SK-N-SH treated with all-trans-retinoic acid at 6 μM for 48 hours (cell line): ENCODE measurements around the gene HPS4.

Experiments
- ATAC-seq: fragments of 200-7000 bp; cut with Tn5 transposase; 3 replicates; pipeline ENCODE4 v1.9.1; 2020; ENCODE audit warnings: mild to moderate bottlenecking, moderate library complexity
- ARNTL ChIP-seq: fragments of 450-650 bp; formaldehyde crosslinking; IDR thresholded peaks from 2 replicates; pipeline ENCODE4 v1.5.0; 2020; ENCODE audit warnings: low read depth, mild to moderate bottlenecking, moderate library complexity, borderline replicate concordance
- BACH2 ChIP-seq: fragments of 250-450 bp; sonication (Bioruptor Pico); IDR thresholded peaks from 2 replicates; pipeline ENCODE4 v1.9.0; 2021; ENCODE audit warnings: mild to moderate bottlenecking, borderline replicate concordance
- CSDC2 ChIP-seq: fragments of 250-450 bp; sonication (Bioruptor Pico); IDR thresholded peaks from 2 replicates; pipeline ENCODE4 v1.5.0; 2020; ENCODE audit warnings: mild to moderate bottlenecking, moderate library complexity
- ESRRG ChIP-seq: fragments of 250-450 bp; sonication (Bioruptor Pico); IDR thresholded peaks from 2 replicates; pipeline ENCODE4 v1.6.1; 2021; ENCODE audit warnings: mild to moderate bottlenecking
- GLIS3 ChIP-seq: fragments of 250-450 bp; sonication (Bioruptor Pico); IDR thresholded peaks from 2 replicates; pipeline ENCODE4 v1.5.0; 2020; ENCODE audit warnings: mild to moderate bottlenecking, moderate library complexity
- ISL1 ChIP-seq: fragments of 250-450 bp; sonication (Bioruptor Pico); IDR thresholded peaks from 2 replicates; pipeline ENCODE4 v2.1.2; 2022; ENCODE audit warnings: mild to moderate bottlenecking, moderate library complexity
- OSR1 ChIP-seq: fragments of 250-450 bp; sonication (Bioruptor Pico); IDR thresholded peaks from 2 replicates; pipeline ENCODE4 v1.8.0; 2022; ENCODE audit warnings: moderate library complexity, mild to moderate bottlenecking, inconsistent platforms
- PPARA ChIP-seq: fragments of 250-450 bp; sonication (Bioruptor Pico); IDR thresholded peaks from 2 replicates; pipeline ENCODE4 v1.5.0; 2020; ENCODE audit warnings: mild to moderate bottlenecking, borderline replicate concordance
- RARB ChIP-seq: fragments of 250-450 bp; sonication (Bioruptor Pico); IDR thresholded peaks from 2 replicates; pipeline ENCODE4 v1.8.0; 2021; ENCODE audit warnings: mild to moderate bottlenecking, moderate library complexity
- SNAI2 ChIP-seq: fragments of 250-450 bp; sonication (Bioruptor Pico); IDR thresholded peaks from 2 replicates; pipeline ENCODE4 v1.5.0; 2020; ENCODE audit warnings: mild to moderate bottlenecking, moderate library complexity
- TCF4 ChIP-seq: fragments of 250-450 bp; sonication (Bioruptor Pico); IDR thresholded peaks from 2 replicates; pipeline ENCODE4 v1.8.0; 2021; ENCODE audit warnings: mild to moderate bottlenecking, moderate library complexity, borderline replicate concordance
- TOX ChIP-seq: fragments of 250-450 bp; sonication (Bioruptor Pico); IDR thresholded peaks from 2 replicates; pipeline ENCODE4 v1.8.0; 2021; ENCODE audit warnings: mild to moderate bottlenecking, moderate library complexity, borderline replicate concordance
- ZC3H10 ChIP-seq: fragments of 250-450 bp; sonication (Bioruptor Pico); IDR thresholded peaks from 2 replicates; pipeline ENCODE4 v1.5.1; 2021; ENCODE audit warnings: mild to moderate bottlenecking, moderate library complexity
- ZFP3 ChIP-seq: fragments of 250-450 bp; sonication (Bioruptor Pico); IDR thresholded peaks from 2 replicates; pipeline ENCODE4 v1.5.0; 2020; ENCODE audit warnings: mild to moderate bottlenecking, moderate library complexity
- ZFP30 ChIP-seq: fragments of 450-650 bp; formaldehyde crosslinking; IDR thresholded peaks from 2 replicates; pipeline ENCODE4 v1.5.0; 2022; ENCODE audit warnings: mild to moderate bottlenecking, moderate library complexity
- ZNF565 ChIP-seq: fragments of 450-650 bp; formaldehyde crosslinking; conservative IDR thresholded peaks from 2 replicates; pipeline ENCODE4 v1.5.0; 2020; ENCODE audit warnings: low read depth, mild to moderate bottlenecking, moderate library complexity
- ZNF70 ChIP-seq: fragments of 450-650 bp; formaldehyde crosslinking; IDR thresholded peaks from 2 replicates; pipeline ENCODE4 v1.5.0; 2020; ENCODE audit warnings: mild to moderate bottlenecking, moderate library complexity
- ZNF8 ChIP-seq: fragments of 450-650 bp; formaldehyde crosslinking; IDR thresholded peaks from 2 replicates; pipeline ENCODE4 v1.5.0; 2020; ENCODE audit warnings: mild to moderate bottlenecking, moderate library complexity
- TF ChIP-seq, protein P1 (sequence below): fragments of 250-450 bp; sonication (Bioruptor Pico); IDR thresholded peaks from 2 replicates; pipeline ENCODE4 v1.5.1; 2021; ENCODE audit warnings: mild to moderate bottlenecking, moderate library complexity
- TF ChIP-seq, protein P2 (sequence below): fragments of 250-450 bp; sonication (Bioruptor Pico); IDR thresholded peaks from 2 replicates; pipeline ENCODE4 v1.8.0; 2021; ENCODE audit warnings: low read depth, mild to moderate bottlenecking, moderate library complexity, borderline replicate concordance
- TF ChIP-seq, protein P3 (sequence below): fragments of 250-450 bp; sonication (Bioruptor Pico); IDR thresholded peaks from 2 replicates; pipeline ENCODE4 v1.5.0; 2020; ENCODE audit warnings: mild to moderate bottlenecking, moderate library complexity
- TF ChIP-seq, protein P4 (sequence below): fragments of 250-450 bp; sonication (Bioruptor Pico); IDR thresholded peaks from 2 replicates; pipeline ENCODE4 v1.8.0; 2020; ENCODE audit warnings: mild to moderate bottlenecking, moderate library complexity, borderline replicate concordance
- TF ChIP-seq, protein P5 (sequence below): fragments of 250-450 bp; sonication (Bioruptor Pico); IDR thresholded peaks from 2 replicates; pipeline ENCODE4 v1.5.1; 2020; ENCODE audit warnings: low read depth, mild to moderate bottlenecking, moderate library complexity

HPS4 gene

DNA sequence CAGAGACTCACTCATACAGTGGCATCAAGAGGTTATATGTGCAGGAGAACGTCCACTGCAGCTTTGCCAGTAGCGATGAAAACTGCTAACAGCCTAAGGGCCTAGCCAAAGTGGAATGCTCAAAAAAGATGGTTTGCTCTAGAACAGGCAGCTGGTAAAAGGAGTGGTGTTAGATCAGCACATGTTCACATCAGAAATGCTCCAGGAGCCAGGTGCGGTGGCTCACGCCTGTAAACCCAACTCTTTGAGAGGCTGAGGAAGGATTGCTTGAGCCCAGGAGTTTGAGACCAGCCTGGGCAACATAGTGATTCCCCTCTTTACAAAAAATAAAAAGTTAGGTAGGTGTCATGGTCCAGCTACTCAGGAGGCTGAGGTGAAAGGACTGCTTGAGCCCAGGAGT is 39.0 kb upstream of the HPS4 start:
- no peak for TF ChIP-seq ZNF8 (CRISPR knock-in tag)
- TF ChIP-seq, protein P1, sequence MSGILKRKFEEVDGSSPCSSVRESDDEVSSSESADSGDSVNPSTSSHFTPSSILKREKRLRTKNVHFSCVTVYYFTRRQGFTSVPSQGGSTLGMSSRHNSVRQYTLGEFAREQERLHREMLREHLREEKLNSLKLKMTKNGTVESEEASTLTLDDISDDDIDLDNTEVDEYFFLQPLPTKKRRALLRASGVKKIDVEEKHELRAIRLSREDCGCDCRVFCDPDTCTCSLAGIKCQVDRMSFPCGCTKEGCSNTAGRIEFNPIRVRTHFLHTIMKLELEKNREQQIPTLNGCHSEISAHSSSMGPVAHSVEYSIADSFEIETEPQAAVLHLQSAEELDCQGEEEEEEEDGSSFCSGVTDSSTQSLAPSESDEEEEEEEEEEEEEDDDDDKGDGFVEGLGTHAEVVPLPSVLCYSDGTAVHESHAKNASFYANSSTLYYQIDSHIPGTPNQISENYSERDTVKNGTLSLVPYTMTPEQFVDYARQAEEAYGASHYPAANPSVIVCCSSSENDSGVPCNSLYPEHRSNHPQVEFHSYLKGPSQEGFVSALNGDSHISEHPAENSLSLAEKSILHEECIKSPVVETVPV (CRISPR knock-in tag) = no peak
- no peak for ATAC-seq

DNA sequence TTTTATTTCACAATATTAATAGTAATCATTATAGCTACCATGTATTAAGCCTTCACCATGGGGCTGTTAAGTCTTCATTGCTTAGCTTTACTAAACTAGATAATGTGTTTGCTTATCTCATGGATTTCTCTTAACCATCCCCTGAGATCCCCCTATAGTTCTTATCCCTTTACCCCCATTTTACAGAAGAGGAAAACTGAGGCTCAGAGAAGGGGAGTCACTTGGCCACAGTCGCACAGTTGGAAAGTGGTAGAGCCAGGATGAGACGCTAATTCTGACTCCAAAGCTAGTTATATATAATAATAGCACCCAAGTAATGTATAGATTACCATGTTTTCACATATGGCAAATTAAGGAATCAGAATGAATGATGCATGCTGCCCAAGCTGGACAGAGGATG is 38.4 kb upstream of the HPS4 start:
- TF ChIP-seq ZFP30 (no peak), ISL1 (CRISPR knock-in tag) (no peak), ESRRG (CRISPR knock-in tag) (no peak), TCF4 (CRISPR knock-in tag) (no peak), ZNF70 (CRISPR knock-in tag) (no peak), OSR1 (CRISPR knock-in tag) (no peak), ARNTL (CRISPR knock-in tag) (no peak), SNAI2 (CRISPR knock-in tag) (no peak), ZNF565 (CRISPR knock-in tag) (no peak), RARB (CRISPR knock-in tag) (no peak), PPARA (CRISPR knock-in tag) (no peak), ZNF8 (CRISPR knock-in tag) (no peak), BACH2 (CRISPR knock-in tag) (no peak), ZC3H10 (CRISPR knock-in tag) (no peak), GLIS3 (no peak), ZFP3 (CRISPR knock-in tag) (no peak), CSDC2 (no peak)
- TF ChIP-seq, protein P2, sequence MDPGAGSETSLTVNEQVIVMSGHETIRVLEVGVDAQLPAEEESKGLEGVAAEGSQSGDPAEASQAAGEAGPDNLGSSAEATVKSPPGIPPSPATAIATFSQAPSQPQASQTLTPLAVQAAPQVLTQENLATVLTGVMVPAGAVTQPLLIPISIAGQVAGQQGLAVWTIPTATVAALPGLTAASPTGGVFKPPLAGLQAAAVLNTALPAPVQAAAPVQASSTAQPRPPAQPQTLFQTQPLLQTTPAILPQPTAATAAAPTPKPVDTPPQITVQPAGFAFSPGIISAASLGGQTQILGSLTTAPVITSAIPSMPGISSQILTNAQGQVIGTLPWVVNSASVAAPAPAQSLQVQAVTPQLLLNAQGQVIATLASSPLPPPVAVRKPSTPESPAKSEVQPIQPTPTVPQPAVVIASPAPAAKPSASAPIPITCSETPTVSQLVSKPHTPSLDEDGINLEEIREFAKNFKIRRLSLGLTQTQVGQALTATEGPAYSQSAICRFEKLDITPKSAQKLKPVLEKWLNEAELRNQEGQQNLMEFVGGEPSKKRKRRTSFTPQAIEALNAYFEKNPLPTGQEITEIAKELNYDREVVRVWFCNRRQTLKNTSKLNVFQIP (CRISPR knock-in tag) = no peak
- TF ChIP-seq, protein P3, sequence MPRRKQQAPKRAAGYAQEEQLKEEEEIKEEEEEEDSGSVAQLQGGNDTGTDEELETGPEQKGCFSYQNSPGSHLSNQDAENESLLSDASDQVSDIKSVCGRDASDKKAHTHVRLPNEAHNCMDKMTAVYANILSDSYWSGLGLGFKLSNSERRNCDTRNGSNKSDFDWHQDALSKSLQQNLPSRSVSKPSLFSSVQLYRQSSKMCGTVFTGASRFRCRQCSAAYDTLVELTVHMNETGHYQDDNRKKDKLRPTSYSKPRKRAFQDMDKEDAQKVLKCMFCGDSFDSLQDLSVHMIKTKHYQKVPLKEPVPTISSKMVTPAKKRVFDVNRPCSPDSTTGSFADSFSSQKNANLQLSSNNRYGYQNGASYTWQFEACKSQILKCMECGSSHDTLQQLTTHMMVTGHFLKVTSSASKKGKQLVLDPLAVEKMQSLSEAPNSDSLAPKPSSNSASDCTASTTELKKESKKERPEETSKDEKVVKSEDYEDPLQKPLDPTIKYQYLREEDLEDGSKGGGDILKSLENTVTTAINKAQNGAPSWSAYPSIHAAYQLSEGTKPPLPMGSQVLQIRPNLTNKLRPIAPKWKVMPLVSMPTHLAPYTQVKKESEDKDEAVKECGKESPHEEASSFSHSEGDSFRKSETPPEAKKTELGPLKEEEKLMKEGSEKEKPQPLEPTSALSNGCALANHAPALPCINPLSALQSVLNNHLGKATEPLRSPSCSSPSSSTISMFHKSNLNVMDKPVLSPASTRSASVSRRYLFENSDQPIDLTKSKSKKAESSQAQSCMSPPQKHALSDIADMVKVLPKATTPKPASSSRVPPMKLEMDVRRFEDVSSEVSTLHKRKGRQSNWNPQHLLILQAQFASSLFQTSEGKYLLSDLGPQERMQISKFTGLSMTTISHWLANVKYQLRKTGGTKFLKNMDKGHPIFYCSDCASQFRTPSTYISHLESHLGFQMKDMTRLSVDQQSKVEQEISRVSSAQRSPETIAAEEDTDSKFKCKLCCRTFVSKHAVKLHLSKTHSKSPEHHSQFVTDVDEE (CRISPR knock-in tag) = no peak
- TF ChIP-seq, all 23 proteins: peak for 0
- no peak for ATAC-seq

DNA sequence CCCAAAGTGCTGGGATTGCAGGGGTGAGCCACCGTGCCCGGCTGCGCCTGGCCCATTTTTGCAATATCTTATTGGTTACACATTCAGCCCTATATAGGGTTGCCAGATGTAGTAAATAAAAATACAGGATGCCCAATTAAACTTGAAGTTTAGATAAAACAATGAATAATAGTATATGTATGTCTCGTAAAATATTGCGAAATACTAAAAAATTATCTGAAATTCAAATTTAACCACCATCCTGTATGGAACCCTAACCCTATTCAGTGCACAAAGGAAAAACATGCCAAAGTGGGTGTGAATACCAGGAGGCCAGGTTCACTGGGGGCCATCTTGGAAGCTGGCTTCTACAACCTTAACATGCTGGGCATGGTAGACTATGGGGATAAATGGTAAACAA is 33.8 kb upstream of the HPS4 start:
- TF ChIP-seq, protein P3 (CRISPR knock-in tag) = no peak
- TF ChIP-seq, protein P1 (CRISPR knock-in tag) = no peak
- TF ChIP-seq, protein P4, sequence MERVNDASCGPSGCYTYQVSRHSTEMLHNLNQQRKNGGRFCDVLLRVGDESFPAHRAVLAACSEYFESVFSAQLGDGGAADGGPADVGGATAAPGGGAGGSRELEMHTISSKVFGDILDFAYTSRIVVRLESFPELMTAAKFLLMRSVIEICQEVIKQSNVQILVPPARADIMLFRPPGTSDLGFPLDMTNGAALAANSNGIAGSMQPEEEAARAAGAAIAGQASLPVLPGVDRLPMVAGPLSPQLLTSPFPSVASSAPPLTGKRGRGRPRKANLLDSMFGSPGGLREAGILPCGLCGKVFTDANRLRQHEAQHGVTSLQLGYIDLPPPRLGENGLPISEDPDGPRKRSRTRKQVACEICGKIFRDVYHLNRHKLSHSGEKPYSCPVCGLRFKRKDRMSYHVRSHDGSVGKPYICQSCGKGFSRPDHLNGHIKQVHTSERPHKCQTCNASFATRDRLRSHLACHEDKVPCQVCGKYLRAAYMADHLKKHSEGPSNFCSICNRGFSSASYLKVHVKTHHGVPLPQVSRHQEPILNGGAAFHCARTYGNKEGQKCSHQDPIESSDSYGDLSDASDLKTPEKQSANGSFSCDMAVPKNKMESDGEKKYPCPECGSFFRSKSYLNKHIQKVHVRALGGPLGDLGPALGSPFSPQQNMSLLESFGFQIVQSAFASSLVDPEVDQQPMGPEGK (CRISPR knock-in tag) = no peak
- TF ChIP-seq TCF4 (CRISPR knock-in tag) (no peak), SNAI2 (CRISPR knock-in tag) (no peak), ARNTL (CRISPR knock-in tag) (no peak), ZNF70 (CRISPR knock-in tag) (no peak), ZFP30 (no peak), GLIS3 (no peak), ZNF8 (CRISPR knock-in tag) (no peak), BACH2 (CRISPR knock-in tag) (no peak), ISL1 (CRISPR knock-in tag) (no peak), TOX (CRISPR knock-in tag) (no peak), ESRRG (CRISPR knock-in tag) (no peak), ZFP3 (CRISPR knock-in tag) (no peak), RARB (CRISPR knock-in tag) (no peak), ZC3H10 (CRISPR knock-in tag) (no peak)
- TF ChIP-seq, protein P5, sequence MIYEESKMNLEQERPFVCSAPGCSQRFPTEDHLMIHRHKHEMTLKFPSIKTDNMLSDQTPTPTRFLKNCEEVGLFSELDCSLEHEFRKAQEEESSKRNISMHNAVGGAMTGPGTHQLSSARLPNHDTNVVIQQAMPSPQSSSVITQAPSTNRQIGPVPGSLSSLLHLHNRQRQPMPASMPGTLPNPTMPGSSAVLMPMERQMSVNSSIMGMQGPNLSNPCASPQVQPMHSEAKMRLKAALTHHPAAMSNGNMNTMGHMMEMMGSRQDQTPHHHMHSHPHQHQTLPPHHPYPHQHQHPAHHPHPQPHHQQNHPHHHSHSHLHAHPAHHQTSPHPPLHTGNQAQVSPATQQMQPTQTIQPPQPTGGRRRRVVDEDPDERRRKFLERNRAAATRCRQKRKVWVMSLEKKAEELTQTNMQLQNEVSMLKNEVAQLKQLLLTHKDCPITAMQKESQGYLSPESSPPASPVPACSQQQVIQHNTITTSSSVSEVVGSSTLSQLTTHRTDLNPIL = no peak
- TF ChIP-seq, all 23 proteins: peak for 0
- ATAC-seq = no peak
